Retinal pigment epithelial cell (primary cell): ENCODE data around the gene EDAR.

Source experiments
- DNase-seq: peaks from one replicate; pipeline ENCODE4 v3.0.0-alpha.2; 2010; ENCODE audit warnings: low read depth
- H3K4me3 ChIP-seq: 2 replicates; pipeline ENCODE4 v1.5.1; 2011; ENCODE audit warnings: mild to moderate bottlenecking, low read length, control low read depth, moderate library complexity
- CTCF ChIP-seq: conservative IDR thresholded peaks from 2 replicates; pipeline ENCODE4 v1.5.1; 2011; ENCODE audit warnings: low read depth, low read length, control low read depth, inconsistent platforms

Gene EDAR

GRCh38 chr2:108934583-108935245, 54.3 kb downstream of the EDAR start:
- TF ChIP-seq CTCF = no peak
- no peak overlapping the region for H3K4me3 ChIP-seq
- DNase-seq = no peak

GRCh38 chr2:108934151-108934550, 54.9 kb downstream of the EDAR start:
- H3K4me3 ChIP-seq = no peak overlapping the region
- no peak for TF ChIP-seq CTCF
- DNase-seq = no peak

GRCh38 chr2:108933691-108934117, 55.3 kb downstream of the EDAR start:
- no peak for TF ChIP-seq CTCF
- no peak overlapping the region for H3K4me3 ChIP-seq
- no peak for DNase-seq

- H3K4me3 ChIP-seq = no peak overlapping the region
- TF ChIP-seq CTCF = no peak
- DNase-seq = no peak
Measured at GRCh38 chr2:108932736-108933332, 56.2 kb downstream of the EDAR start.

GRCh38 chr2:108931372-108931771, 57.6 kb downstream of the EDAR start:
- no peak overlapping the region for H3K4me3 ChIP-seq
- TF ChIP-seq CTCF = no peak
- no peak for DNase-seq

GRCh38 chr2:108929807-108930425, 59.1 kb downstream of the EDAR start:
- H3K4me3 ChIP-seq = no peak overlapping the region
- no peak for TF ChIP-seq CTCF
- no peak for DNase-seq

GRCh38 chr2:108928660-108929377, 60.2 kb downstream of the EDAR start:
- no peak for TF ChIP-seq CTCF
- H3K4me3 ChIP-seq = no peak overlapping the region
- no peak for DNase-seq
